ENCODE data around the gene SNAP25. TPM values are rescaled to one million over a fixed set of nuclear protein-coding genes. Genes with fewer than 3 reads are reported as not detected.

SNAP25 gene
- polyA plus RNA-seq, 1 donor = 8.4 TPM

- DNase-seq = no peak
These were observed 114.2 kb downstream of the SNAP25 start for GRCh38 chr20:10332656-10333415.

GRCh38 chr20:10336959-10337729 lies 118.5 kb downstream of the SNAP25 start:
- no peak for DNase-seq

GRCh38 chr20:10338426-10339180 lies 120.0 kb downstream of the SNAP25 start:
- DNase-seq = no peak

GRCh38 chr20:10339609-10340008 lies 121.0 kb downstream of the SNAP25 start:
- no peak for DNase-seq

GRCh38 chr20:10342152-10342551 lies 123.5 kb downstream of the SNAP25 start:
- no peak for DNase-seq

GRCh38 chr20:10344953-10345352 lies 126.3 kb downstream of the SNAP25 start:
- DNase-seq = no peak

- DNase-seq = no peak
These were observed 128.7 kb downstream of the SNAP25 start for GRCh38 chr20:10347086-10347880.

- DNase-seq = no peak
These were observed 130.5 kb downstream of the SNAP25 start for GRCh38 chr20:10349118-10349517.

- DNase-seq = no peak
These were observed 131.7 kb downstream of the SNAP25 start for GRCh38 chr20:10350188-10350842.

GRCh38 chr20:10352934-10353824 lies 134.5 kb downstream of the SNAP25 start:
- DNase-seq = no peak

GRCh38 chr20:10356628-10357027 lies 138.0 kb downstream of the SNAP25 start:
- no peak for DNase-seq

Other genes with a start within 250 kb of the SNAP25 start
- 8.9 TPM for gene ANKEF1, start 183.8 kb upstream of the SNAP25 start, polyA plus RNA-seq (ENCODE audit: insufficient read length)
- gene MKKS, start 215.4 kb downstream of the SNAP25 start, polyA plus RNA-seq (ENCODE audit: insufficient read length) = 37.7 TPM
- gene SLX4IP, start 216.5 kb downstream of the SNAP25 start, polyA plus RNA-seq (ENCODE audit: insufficient read length) = 12.6 TPM